ENCODE measurements around the gene COPE.
"Not testable (repeated sequence)": the region's sequence is repeated elsewhere in the genome, so short reads cannot be mapped to it uniquely, and the experiment has no call there.

COPE gene

GRCh38 chr19:18919086-18919899 lies at the start of gene COPE, which contains the start of gene DDX49:
Gene COPE (minus strand): TSS chr19:18919387. CDS start chr19:18919348, 39 bp downstream.
Gene DDX49 (plus strand): TSS chr19:18919715. CDS start chr19:18919742, 27 bp downstream.
- peak; percentile 99 for DNase-seq

GRCh38 chr19:18967358-18968146 lies 48.4 kb upstream of the COPE start:
- DNase-seq, result no peak

- DNase-seq, result no peak
Observed at GRCh38 chr19:18966307-18966706, 47.1 kb upstream of the COPE start.

GRCh38 chr19:18964121-18964520 lies 44.9 kb upstream of the COPE start:
- no peak for DNase-seq

DNA sequence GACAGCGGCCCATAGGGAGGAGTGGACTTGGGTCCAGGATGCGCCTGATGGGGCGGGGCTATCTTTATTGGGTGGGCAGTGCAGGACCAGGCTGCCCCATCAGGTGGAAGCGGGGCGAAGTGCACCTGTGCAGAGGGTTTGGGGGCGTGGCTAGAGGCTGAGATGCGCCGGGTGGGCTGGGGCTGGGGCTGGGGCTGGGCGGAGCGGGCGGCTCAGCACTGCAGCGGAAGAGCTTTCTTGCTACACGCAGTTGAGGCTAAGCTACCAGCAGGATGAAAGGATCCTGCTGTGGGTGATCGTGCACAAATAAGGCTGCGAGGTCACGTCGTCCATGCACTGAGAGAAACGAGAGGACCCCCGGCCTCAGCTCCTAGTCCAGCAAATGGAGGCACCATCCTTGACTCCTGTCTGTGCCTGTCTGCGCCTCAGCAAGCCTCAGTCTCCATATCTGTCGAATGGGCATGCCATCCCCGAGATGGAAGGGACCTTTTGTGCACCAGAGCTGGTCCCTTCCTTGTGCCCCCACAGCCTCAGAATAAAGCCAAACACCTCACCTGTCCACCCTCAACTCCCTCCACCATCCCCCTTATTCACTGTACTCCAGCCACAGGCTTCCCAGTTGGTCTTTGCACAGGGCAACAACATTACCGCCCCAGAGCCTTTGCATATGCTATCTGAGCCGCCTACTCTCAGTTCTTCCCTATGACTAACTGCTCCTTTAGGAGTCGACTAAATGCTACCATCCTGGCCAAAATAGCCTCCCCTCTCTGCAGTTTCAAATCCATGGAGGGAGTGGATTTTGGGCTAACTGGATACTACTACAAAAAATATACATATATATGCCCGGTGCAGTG lies 42.8 kb upstream of the COPE start:
- no peak for DNase-seq

- DNase-seq, result no peak
Observed at GRCh38 chr19:18960370-18960769, 41.2 kb upstream of the COPE start.

DNA sequence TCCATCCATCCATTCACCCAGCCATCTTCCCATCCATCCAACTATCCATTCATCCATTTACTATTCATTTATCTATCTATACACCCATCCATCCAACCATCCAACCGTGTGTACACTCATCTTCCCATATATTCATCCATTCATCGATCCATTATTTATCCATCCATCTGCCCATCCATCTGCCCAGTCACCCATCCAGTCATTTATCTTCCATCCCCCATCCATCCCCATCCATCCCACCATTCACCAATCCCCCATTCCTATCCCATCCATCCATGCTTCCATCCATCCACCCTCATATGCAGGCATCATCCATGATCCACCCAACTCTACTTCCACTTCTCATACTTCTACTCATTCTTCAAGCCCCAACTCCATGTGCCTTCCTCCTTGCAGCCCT lies 35.9 kb upstream of the COPE start:
- no peak for DNase-seq

DNA sequence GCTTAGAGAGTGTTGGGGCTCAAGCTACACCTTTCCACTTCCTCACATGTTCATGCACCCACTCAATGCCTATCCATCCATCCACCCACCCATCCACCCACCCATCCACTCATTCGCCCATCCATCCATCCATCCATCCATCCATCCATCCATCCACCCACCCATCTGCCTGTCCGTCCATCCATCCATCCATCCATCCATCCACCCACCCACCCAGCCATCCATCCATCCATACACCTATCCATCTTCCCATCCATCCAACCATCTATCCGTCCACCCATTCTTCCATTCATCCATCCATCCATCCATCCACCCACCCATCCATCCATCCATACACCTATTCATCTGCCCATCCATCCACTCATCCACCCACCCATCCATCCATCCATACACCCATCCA lies 34.9 kb upstream of the COPE start:
- DNase-seq, result no peak

DNA sequence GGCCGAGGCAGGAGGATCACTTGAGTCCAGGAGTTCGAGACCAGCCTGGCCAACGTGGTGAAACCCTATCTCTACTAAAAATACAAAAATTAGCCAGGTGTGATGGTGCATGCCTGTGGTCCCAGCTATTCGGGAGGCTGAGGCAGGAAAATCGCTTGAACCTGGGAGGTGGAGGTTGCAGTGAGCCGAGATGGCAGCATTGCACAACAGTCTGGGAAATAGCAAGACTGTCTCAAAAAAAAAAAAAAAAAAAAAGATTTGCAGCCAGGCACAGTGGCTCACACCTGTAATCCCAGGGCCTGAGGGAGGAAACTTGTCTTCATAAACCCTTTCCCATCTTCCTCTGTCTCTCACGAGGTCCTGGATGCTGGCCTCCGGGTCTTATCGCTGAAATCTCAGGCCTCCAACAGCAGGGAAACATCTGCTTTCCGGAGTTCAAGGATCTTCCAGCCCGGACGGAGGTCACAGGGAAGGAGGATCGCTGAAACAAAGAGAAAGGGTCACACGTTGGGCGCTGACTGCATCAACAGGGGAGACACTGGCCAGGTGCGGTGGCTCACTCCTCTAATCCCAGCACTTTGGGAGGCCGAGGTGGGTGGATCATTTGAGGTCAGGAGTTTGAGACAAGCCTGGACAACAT lies 33.3 kb upstream of the COPE start:
- not testable (repeated sequence) for DNase-seq

DNA sequence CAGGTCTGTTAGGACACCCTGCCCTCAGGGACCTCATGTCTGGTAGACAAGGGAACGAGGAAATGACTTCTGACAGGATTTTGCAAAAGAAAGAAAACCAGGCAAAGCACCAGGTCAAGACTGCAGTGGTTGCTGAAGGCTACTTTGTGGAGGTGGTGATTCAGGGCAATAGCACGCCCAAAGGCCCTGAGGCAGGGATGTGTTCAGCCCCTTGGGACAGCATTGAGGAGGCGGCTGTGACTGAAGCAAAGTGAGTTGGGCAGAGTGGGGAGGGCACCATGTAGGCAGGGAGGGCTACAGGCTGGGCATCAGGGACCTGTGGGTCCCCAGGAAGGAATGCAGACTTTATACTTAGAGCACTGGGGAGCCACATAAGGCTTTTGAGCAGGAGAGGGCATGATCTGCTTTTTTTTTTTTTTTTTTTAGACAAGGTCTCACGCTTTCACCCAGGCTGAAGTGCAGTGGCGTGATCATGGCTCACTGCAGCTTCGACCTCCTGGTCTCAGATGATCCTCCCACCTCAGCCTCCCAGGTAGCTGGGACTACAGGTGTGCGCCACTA lies 32.6 kb upstream of the COPE start:
- DNase-seq, result no peak

DNA sequence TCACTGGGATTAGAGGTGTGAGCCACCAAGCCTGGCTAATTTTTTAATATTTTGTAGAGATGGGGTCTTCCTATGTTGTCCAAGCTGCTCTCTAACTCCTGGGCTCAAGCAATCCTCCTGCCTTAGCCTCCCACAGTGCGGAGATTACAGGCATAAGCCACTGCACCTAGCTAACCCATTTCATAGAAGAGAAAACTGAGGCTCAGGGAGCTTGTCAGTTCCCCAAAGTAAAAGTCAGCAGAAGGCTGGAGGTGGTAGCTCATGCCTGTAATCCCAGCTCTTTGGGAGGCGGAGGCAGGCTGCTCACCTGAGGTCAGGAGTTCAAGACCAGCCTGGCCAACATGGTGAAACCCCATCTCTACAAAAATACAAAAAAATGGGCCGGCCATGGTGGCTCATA lies 30.7 kb upstream of the COPE start:
- no peak for DNase-seq

- no peak for DNase-seq
Observed at GRCh38 chr19:18948976-18949356, 29.8 kb upstream of the COPE start.

- no peak for DNase-seq
Observed at GRCh38 chr19:18948075-18948975, 29.1 kb upstream of the COPE start.

DNA sequence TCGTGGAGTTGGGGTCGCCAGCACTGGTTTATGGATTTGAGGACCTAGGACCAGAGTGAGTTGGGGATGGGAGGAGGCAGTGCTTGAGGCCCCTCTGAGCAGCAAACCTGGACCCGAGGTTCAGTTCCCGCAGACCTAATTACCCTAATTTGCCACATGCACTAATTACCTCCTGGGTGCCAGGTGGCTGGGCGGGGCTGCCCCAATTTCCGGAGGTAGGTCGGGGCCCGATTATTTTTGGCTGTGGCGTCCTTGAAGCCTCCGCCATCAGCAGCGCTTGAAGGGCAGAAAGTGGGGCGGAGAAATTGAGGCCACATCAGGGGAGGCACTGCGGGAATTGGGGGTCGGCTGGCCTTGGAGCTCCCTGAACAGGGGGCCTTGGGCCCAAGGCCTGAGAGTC lies 27.7 kb upstream of the COPE start:
- DNase-seq, result no peak

DNA sequence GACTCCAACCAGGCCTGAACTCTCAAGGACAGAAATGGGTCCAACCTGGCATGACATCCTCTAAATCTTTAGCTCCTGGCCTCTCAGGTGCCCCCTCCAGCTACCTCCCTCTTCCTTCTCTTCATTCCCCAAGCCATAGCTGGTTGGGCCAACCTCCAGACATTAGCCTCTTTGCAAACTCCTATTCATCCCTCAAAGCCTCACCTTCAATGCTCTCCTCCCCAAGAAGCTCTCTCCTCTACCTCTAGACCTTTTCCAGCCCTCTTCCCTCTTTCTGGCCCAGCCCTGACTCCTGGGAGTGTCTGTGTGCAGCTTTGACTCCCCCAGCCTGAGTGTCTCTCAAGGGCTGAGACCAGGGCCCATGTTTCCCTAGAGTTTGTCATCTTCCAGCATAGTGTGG lies 27.1 kb upstream of the COPE start:
- no peak for DNase-seq

- no peak for DNase-seq
Observed at GRCh38 chr19:18945297-18945696, 26.1 kb upstream of the COPE start.

GRCh38 chr19:18943465-18943864 lies 24.3 kb upstream of the COPE start:
- DNase-seq, result no peak

GRCh38 chr19:18942692-18943091 lies 23.5 kb upstream of the COPE start:
- no peak for DNase-seq

GRCh38 chr19:18941628-18942354 lies 22.6 kb upstream of the COPE start:
- no peak for DNase-seq
